GM21526 (cell line): ENCODE measurements around the gene MT1M.
"Not testable (repeated sequence)": the region's sequence is repeated elsewhere in the genome, so short reads cannot be mapped to it uniquely, and the experiment has no call there.

Experiments used
- ATAC-seq: cut with Tn5 transposase; IDR thresholded peaks from one replicate; pipeline ENCODE4 v1.9.1; 2021; ENCODE audit warnings: moderate library complexity; ENCODE audit not compliant: unreplicated experiment, low FRiP score

MT1M gene

GRCh38 chr16:56608043-56608875, 24.2 kb upstream of the MT1M start, which contains the start of gene MT2A:
MT2A (plus strand) TSS chr16:56608584; CDS start chr16:56608656, 72 bp downstream.
- peak; percentile 83 for ATAC-seq

- ATAC-seq = no peak
Measured at GRCh38 chr16:56608876-56609462, 23.5 kb upstream of the MT1M start.

- peak; percentile 35 for ATAC-seq
Measured at GRCh38 chr16:56609463-56609921, 23.0 kb upstream of the MT1M start.

GRCh38 chr16:56610017-56610608, 22.3 kb upstream of the MT1M start:
- no peak for ATAC-seq

- no peak for ATAC-seq
Measured at GRCh38 chr16:56610609-56611111, 21.8 kb upstream of the MT1M start.

- no peak for ATAC-seq
Measured at GRCh38 chr16:56611281-56611833, 21.1 kb upstream of the MT1M start.

- ATAC-seq = no peak
Measured at GRCh38 chr16:56613706-56614105, 18.8 kb upstream of the MT1M start.

GRCh38 chr16:56614549-56614991, 17.9 kb upstream of the MT1M start:
- ATAC-seq = no peak

- no peak for ATAC-seq
Measured at GRCh38 chr16:56615353-56615752, 17.1 kb upstream of the MT1M start.

- no peak for ATAC-seq
Measured at GRCh38 chr16:56616608-56617211, 15.7 kb upstream of the MT1M start.

GRCh38 chr16:56617212-56618085, 15.0 kb upstream of the MT1M start:
- ATAC-seq = no peak

GRCh38 chr16:56618138-56618537, 14.3 kb upstream of the MT1M start:
- ATAC-seq = no peak

GRCh38 chr16:56620339-56620897, 12.0 kb upstream of the MT1M start:
- ATAC-seq = no peak

- ATAC-seq = not testable (repeated sequence)
Measured at GRCh38 chr16:56621665-56622445, 10.6 kb upstream of the MT1M start.

- ATAC-seq = not testable (repeated sequence)
Measured at GRCh38 chr16:56623184-56623583, 9.3 kb upstream of the MT1M start.

GRCh38 chr16:56623637-56624036, 8.8 kb upstream of the MT1M start:
- no peak for ATAC-seq

GRCh38 chr16:56625140-56625942, 7.1 kb upstream of the MT1M start, which contains the start of gene MT1E:
MT1E (plus strand) TSS chr16:56625781; CDS start chr16:56625852, 71 bp downstream.
- ATAC-seq = no peak
